ENCODE measurements around the gene LMTK2. TPM values are rescaled to one million over a fixed set of nuclear protein-coding genes. Genes with fewer than 3 reads are reported as not detected.

Gene LMTK2
- polyA plus RNA-seq, 2 donors: 7.0 to 9.2 TPM

GRCh38 chr7:98257701-98258100 lies 151.0 kb downstream of the LMTK2 start:
- WGBS, 2 donors: 90 to 94% methylated on average over 6 of the region's 6 CpGs
- no peaks in the 10 kb centered on the region for H3K27me3 ChIP-seq (ENCODE audit: control insufficient read depth in 1 of 2, insufficient read depth in 2 of 2, low read length in 2 of 2)

More at GRCh38 chr7:98257701-98258100, 151.0 kb downstream of the LMTK2 start:
- Histone ChIP-seq H3K4me1 (ENCODE audit: control insufficient read depth in 2 of 2, insufficient read depth in 2 of 2, low read length in 1 of 2) (no peaks in the 10 kb centered on the region), H3K9me3 (ENCODE audit: control insufficient read depth in 2 of 2, insufficient read depth in 1 of 2, low read depth in 1 of 2, low read length in 1 of 2) (no peaks in the 10 kb centered on the region), H3K27ac (ENCODE audit: low read depth in 2 of 2, low read length in 1 of 2) (no peak overlapping the region), H3K36me3 (ENCODE audit: control insufficient read depth in 2 of 2, insufficient read depth in 2 of 2, low read length in 1 of 2) (peaks cover 0 to 14% of the 10 kb centered on the region in 2 donors), H3K4me3 (ENCODE audit: low read depth in 1 of 2, low read length in 2 of 2) (no peak overlapping the region)

Other genes with a start within 250 kb of the LMTK2 start
- gene ASNS, start 234.5 kb upstream of the LMTK2 start, polyA plus RNA-seq: 10 to 100 TPM; 28.8 to 34.0 TPM
- gene OCM2, start 116.7 kb upstream of the LMTK2 start, polyA plus RNA-seq: not detected
- under 1 TPM; 0.80 to 0.96 TPM for gene BHLHA15, start 104.6 kb downstream of the LMTK2 start, polyA plus RNA-seq
- 10 to 100 TPM in 1 of 2 donors, 1 to 10 TPM in 1; 8.4 to 17.1 TPM for gene TECPR1, start 145.4 kb downstream of the LMTK2 start, polyA plus RNA-seq
- gene BRI3, start 174.8 kb downstream of the LMTK2 start, polyA plus RNA-seq: 10 to 100 TPM; 59.4 to 60.1 TPM

Data from esophagus (tissue), 2 donors.